DMS79 treated with DMSO at 0.1 percent for 48 hours (cell line): ENCODE measurements around the gene PLCB1.
"Not testable (repeated sequence)": the region's sequence is repeated elsewhere in the genome, so short reads cannot be mapped to it uniquely, and the experiment has no call there.

Source experiments
- DNase-seq: peaks from one replicate; lab custom pipeline; 2025; lab: John Stamatoyannopoulos, UW

Gene PLCB1

DNA sequence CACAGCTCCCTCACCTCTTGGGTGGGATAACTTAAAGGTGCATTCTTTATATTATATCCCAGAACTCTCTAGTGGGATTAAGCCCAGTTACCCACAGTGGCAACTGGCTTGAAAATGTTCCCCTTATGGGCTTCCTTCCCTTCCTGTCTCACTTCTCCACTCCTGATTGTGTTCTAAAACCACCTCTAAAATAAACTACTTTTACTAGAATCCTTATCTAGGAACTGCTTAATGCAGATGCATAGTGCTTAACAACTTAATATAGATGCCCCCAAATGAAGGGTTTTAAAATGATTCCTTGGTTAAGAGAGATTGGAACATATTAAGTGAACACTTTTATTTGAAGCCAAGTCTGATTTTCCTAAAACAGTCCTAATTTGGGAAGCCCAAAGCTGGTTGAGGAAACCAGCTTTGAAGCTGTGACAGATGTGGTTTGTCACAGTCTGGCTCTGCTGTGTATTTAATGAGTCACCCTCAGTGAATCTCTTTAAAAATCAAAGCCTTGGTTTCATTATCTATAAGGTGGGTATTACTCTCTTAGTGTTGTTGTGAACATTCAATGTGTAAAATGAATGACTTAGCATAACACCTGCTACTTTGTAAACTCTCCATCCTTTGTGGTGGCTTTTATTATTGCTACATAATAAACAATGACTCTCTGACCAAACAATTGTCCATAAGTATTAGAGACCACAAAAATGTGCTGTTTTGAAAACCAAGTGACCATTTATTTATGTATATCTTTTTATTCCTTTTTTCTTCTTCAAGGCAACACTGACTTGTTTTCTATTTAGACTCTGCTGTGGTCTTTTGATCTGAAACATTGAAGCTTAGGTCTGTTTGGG lies 24.4 kb downstream of the PLCB1 start:
- DNase-seq = no peak

- DNase-seq = not testable (repeated sequence)
Observed at GRCh38 chr20:8159217-8159616, 27.2 kb downstream of the PLCB1 start.

- no peak for DNase-seq
Observed at GRCh38 chr20:8161264-8162071, 29.4 kb downstream of the PLCB1 start.

DNA sequence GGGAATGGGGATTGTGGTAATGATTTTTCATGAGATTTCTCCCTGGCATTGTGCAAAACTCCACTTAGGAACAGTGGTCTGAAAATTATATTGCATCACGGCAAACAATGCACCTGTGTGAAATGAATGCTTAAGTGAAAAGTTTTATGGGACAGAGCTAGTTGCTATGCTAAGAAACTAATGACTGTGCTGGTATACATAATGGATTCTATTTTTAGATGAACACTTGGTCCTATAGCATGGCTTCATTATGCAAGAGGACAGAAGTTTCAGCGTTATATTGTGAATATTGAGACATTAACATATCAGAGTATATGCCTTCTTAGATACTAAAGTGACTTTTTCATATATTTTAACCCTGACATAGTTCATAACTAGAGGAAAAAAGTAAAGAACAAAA lies 30.5 kb downstream of the PLCB1 start:
- DNase-seq = no peak

- DNase-seq = no peak
Observed at GRCh38 chr20:8163543-8163942, 31.5 kb downstream of the PLCB1 start.

DNA sequence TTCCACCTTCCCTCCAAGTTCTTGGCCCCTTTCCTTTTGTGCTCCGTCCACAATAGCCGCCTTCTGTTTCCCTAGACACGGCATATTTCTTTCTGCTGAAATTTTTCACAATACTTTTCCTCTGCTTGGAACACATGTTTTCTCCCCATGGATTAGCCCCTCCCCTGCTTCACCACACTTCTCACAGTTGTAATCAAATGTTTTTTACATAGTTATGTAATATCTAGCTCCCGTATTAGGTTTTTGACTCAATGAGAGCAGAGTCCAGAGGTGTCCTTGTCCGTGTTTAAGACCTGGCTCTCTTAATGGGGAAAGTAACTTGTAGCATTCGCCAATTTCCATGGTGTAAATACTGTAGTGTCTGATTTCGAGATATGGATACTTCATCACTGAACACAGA lies 34.7 kb downstream of the PLCB1 start:
- DNase-seq = no peak

- no peak for DNase-seq
Observed at GRCh38 chr20:8168785-8169288, 36.8 kb downstream of the PLCB1 start.

GRCh38 chr20:8170921-8171320 lies 38.9 kb downstream of the PLCB1 start:
- DNase-seq = no peak

GRCh38 chr20:8172191-8172590 lies 40.1 kb downstream of the PLCB1 start:
- DNase-seq = no peak

- DNase-seq = no peak
Observed at GRCh38 chr20:8175741-8176675, 43.9 kb downstream of the PLCB1 start.

DNA sequence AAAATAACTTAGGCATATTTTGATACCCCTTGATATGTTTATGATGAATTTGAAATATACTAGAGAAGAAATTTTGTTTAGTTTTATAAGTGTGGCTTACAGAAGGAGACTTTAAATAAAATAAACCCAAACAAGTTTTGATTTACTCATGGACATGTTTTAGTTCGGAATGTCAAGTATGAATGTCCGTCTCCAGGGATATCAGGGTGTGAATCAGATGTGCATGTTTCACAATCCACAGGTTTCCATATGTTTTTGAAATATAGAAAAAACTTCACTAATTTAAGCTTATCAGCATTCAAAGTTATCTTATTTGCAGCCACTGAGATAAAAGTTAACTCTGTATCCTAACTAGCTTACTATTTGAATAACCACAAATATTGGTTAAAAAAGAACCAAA lies 51.5 kb downstream of the PLCB1 start:
- DNase-seq = no peak

GRCh38 chr20:8187740-8188139 lies 55.7 kb downstream of the PLCB1 start:
- no peak for DNase-seq

- no peak for DNase-seq
Observed at GRCh38 chr20:8190043-8190880, 58.2 kb downstream of the PLCB1 start.

DNA sequence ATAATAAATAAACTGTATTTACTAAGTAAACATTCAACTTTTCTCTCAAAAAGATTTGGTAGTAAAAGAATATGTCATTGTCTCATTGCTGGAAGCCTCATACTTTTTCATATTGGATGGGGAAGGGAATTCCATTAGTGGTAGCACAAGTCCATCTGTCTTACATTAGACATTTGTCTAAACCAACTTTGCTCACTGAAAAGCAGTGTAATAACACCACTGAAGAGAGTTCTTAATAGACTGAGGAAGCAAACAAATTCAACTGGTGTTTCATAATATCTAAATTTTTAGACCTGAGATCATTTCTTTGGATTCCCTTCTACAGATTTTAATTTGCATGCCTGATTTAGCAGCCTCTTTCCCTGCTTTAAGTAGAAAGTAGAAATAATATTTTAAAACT lies 62.7 kb downstream of the PLCB1 start:
- DNase-seq = no peak

- no peak for DNase-seq
Observed at GRCh38 chr20:8196096-8196495, 64.0 kb downstream of the PLCB1 start.

DNA sequence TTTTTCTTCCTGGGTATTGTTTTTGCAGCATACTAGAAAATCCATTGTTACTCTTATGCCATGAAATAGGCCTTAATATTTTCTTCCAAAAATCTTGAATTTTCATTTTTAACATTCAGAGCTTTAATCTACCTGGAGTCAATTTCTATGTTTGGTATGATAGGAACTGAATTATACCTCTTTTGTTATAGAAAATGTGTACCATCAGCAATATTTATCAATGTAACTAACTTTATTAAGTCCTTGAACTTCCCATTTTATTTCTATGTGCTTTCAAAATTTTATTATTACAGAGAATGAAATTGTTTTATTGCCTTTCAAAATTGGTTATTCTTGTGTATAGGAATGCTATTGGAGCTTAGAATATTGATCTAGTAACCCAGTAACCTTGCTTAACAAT lies 68.2 kb downstream of the PLCB1 start:
- DNase-seq = no peak

- DNase-seq = no peak
Observed at GRCh38 chr20:8203366-8203765, 71.3 kb downstream of the PLCB1 start.

DNA sequence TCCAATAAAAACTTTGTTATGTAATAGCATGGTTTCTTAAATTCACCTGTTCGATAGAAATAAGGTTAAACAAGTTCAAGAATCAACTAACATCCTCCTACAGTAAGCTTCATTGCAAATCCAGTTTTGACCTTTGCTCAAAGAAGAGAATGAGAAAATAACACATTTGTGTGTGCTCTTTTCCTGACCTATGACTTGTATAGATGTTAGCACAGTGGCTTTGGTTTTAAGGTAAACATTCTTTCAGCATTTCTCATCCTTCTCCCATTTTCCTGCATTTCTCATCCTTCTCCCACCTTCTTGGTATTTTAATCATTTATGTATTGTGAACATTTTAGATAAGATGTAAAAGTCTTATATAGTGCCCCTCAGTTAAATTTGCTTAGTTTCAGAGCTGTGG lies 73.9 kb downstream of the PLCB1 start:
- no peak for DNase-seq

DNA sequence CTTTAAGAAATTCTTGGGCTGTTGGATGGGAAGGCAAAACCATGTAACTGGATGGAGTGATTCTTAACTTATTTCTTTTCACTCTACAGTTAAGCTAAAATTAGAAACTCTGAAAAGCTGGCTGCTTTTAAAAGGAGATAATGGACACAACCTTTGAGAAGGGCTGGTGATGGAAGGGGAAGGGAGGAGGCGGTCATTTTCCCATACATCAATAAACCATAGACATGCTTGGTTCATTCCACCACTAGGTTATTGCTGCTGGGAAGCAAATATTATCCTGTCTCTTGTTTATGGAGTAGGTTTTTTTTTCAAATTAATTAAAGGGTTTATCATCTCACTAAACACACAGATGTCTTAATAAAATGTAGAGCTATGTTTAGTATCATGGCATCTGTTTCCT lies 76.2 kb downstream of the PLCB1 start:
- DNase-seq = no peak

- DNase-seq = no peak
Observed at GRCh38 chr20:8209061-8209460, 77.0 kb downstream of the PLCB1 start.

DNA sequence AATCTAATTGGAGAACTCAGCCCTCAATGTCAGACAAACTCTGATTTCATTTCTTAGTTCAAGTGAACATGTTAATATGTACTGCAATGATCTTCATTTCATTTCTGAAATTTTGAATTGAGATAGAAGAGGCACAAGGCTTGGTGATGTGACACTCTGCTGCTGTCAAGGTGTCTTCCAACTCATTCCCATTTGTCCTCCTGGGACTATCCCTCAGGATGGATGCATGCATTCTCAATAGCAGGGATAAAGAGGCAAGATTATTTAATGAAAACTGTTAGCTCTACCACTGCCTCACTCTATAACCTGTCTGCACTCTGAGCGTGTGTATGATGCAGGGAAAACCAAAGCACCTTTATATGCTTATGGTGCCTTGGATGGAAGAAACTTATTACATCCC lies 78.7 kb downstream of the PLCB1 start:
- DNase-seq = no peak
